Measurements from ENCODE around the gene STC2. TPM values are rescaled to one million over a fixed set of nuclear protein-coding genes. Genes with fewer than 3 reads are reported as not detected.

Gene STC2
- total and polyA plus RNA-seq, 5 donors from 2014 or later: not detected

- H3K4me1 Mint-ChIP-seq: peaks cover 0 to 6% (median 0%) of the 10 kb centered on the region in 4 donors
Measured at GRCh38 chr5:173333925-173334661, 5.9 kb upstream of the STC2 start.

GRCh38 chr5:173331956-173332479 is 3.8 kb upstream of the STC2 start:
- no peak overlapping the region for H3K4me3 ChIP-seq (ENCODE audit: low read depth, low read length)
- Mint-ChIP-seq H3K9me3 (peaks cover 0 to 2% (median 0%) of the 10 kb centered on the region in 7 donors), H3K4me3 (no peak overlapping the region), H3K27ac (no peak overlapping the region), H3K36me3 (no peaks in the 10 kb centered on the region), H3K27me3 (peaks cover 58% of the 10 kb centered on the region), H3K4me1 (peaks cover 0 to 16% (median 0%) of the 10 kb centered on the region in 4 donors)
- H3K9me3 ChIP-seq (ENCODE audit: control insufficient read depth in 2 of 2, low read length in 2 of 2): no peaks in the 10 kb centered on the region
- H3K36me3 ChIP-seq (ENCODE audit: control insufficient read depth, insufficient read depth, low read length): no peaks in the 10 kb centered on the region
- ATAC-seq (ENCODE audit: low read depth in 2 of 2) (peak; percentile 68 to 71), DNase-seq (peak; percentile 33 to 79 (median 49))
- peaks cover 9% of the 10 kb centered on the region for H3K27me3 ChIP-seq (ENCODE audit: control insufficient read depth, insufficient read depth, low read length)
- peaks cover 3% of the 10 kb centered on the region for H3K4me1 ChIP-seq (ENCODE audit: control insufficient read depth, insufficient read depth, low read length, poor library complexity, severe bottlenecking)
- H3K27ac ChIP-seq (ENCODE audit: insufficient read depth, low read length, poor library complexity, severe bottlenecking): no peak overlapping the region

More at GRCh38 chr5:173333925-173334661, 5.9 kb upstream of the STC2 start:
- peaks cover 38% of the 10 kb centered on the region for H3K27me3 Mint-ChIP-seq
- no peak overlapping the region for H3K4me3 ChIP-seq (ENCODE audit: low read depth, low read length)
- H3K9me3 Mint-ChIP-seq: peaks cover 0 to 3% (median 0%) of the 10 kb centered on the region in 7 donors
- H3K27ac Mint-ChIP-seq: no peak overlapping the region
- no peak overlapping the region for H3K4me3 Mint-ChIP-seq
- H3K9me3 ChIP-seq (ENCODE audit: control insufficient read depth in 2 of 2, low read length in 2 of 2): no peaks in the 10 kb centered on the region
- no peaks in the 10 kb centered on the region for H3K4me1 ChIP-seq (ENCODE audit: control insufficient read depth, insufficient read depth, low read length, poor library complexity, severe bottlenecking)
- H3K27ac ChIP-seq (ENCODE audit: insufficient read depth, low read length, poor library complexity, severe bottlenecking): no peak overlapping the region
- no peaks in the 10 kb centered on the region for H3K36me3 Mint-ChIP-seq
- DNase-seq: no peak
- ATAC-seq (ENCODE audit: low read depth in 2 of 2): no peak
- H3K27me3 ChIP-seq (ENCODE audit: control insufficient read depth, insufficient read depth, low read length): peaks cover 5% of the 10 kb centered on the region
- H3K36me3 ChIP-seq (ENCODE audit: control insufficient read depth, insufficient read depth, low read length): no peaks in the 10 kb centered on the region

- no peaks in the 10 kb centered on the region for H3K36me3 Mint-ChIP-seq
- H3K27me3 Mint-ChIP-seq: peaks cover 64% of the 10 kb centered on the region
- Histone ChIP-seq H3K27ac (ENCODE audit: insufficient read depth, low read length, poor library complexity, severe bottlenecking) (no peak overlapping the region), H3K4me1 (ENCODE audit: control insufficient read depth, insufficient read depth, low read length, poor library complexity, severe bottlenecking) (peaks cover 3% of the 10 kb centered on the region), H3K4me3 (ENCODE audit: low read depth, low read length) (no peak overlapping the region), H3K36me3 (ENCODE audit: control insufficient read depth, insufficient read depth, low read length) (no peaks in the 10 kb centered on the region), H3K27me3 (ENCODE audit: control insufficient read depth, insufficient read depth, low read length) (peaks cover 12% of the 10 kb centered on the region), H3K9me3 (ENCODE audit: control insufficient read depth in 2 of 2, low read length in 2 of 2) (no peaks in the 10 kb centered on the region)
- ATAC-seq (ENCODE audit: low read depth in 2 of 2): no peak
- H3K9me3 Mint-ChIP-seq: peaks cover 0 to 2% (median 0%) of the 10 kb centered on the region in 7 donors
- no peak overlapping the region for H3K4me3 Mint-ChIP-seq
- no peak for DNase-seq
- H3K27ac Mint-ChIP-seq: no peak overlapping the region
- H3K4me1 Mint-ChIP-seq: peaks cover 0 to 20% (median 0%) of the 10 kb centered on the region in 4 donors
Measured at GRCh38 chr5:173331287-173331686, 3.1 kb upstream of the STC2 start.

- Histone ChIP-seq H3K9me3 (ENCODE audit: control insufficient read depth in 2 of 2, low read length in 2 of 2) (no peaks in the 10 kb centered on the region), H3K4me1 (ENCODE audit: control insufficient read depth, insufficient read depth, low read length, poor library complexity, severe bottlenecking) (peaks cover 3% of the 10 kb centered on the region), H3K27me3 (ENCODE audit: control insufficient read depth, insufficient read depth, low read length) (peaks cover 14% of the 10 kb centered on the region), H3K36me3 (ENCODE audit: control insufficient read depth, insufficient read depth, low read length) (no peaks in the 10 kb centered on the region), H3K4me3 (ENCODE audit: low read depth, low read length) (no peak overlapping the region), H3K27ac (ENCODE audit: insufficient read depth, low read length, poor library complexity, severe bottlenecking) (no peak overlapping the region)
- no peak for ATAC-seq (ENCODE audit: low read depth in 2 of 2)
- Mint-ChIP-seq H3K36me3 (no peaks in the 10 kb centered on the region), H3K4me3 (no peak overlapping the region), H3K27ac (no peak overlapping the region), H3K4me1 (peaks cover 0 to 20% (median 0%) of the 10 kb centered on the region in 4 donors), H3K27me3 (peaks cover 69% of the 10 kb centered on the region), H3K9me3 (peaks cover 0 to 2% (median 0%) of the 10 kb centered on the region in 7 donors)
- DNase-seq: no peak
Measured at GRCh38 chr5:173330338-173331206, 2.4 kb upstream of the STC2 start.

DNA sequence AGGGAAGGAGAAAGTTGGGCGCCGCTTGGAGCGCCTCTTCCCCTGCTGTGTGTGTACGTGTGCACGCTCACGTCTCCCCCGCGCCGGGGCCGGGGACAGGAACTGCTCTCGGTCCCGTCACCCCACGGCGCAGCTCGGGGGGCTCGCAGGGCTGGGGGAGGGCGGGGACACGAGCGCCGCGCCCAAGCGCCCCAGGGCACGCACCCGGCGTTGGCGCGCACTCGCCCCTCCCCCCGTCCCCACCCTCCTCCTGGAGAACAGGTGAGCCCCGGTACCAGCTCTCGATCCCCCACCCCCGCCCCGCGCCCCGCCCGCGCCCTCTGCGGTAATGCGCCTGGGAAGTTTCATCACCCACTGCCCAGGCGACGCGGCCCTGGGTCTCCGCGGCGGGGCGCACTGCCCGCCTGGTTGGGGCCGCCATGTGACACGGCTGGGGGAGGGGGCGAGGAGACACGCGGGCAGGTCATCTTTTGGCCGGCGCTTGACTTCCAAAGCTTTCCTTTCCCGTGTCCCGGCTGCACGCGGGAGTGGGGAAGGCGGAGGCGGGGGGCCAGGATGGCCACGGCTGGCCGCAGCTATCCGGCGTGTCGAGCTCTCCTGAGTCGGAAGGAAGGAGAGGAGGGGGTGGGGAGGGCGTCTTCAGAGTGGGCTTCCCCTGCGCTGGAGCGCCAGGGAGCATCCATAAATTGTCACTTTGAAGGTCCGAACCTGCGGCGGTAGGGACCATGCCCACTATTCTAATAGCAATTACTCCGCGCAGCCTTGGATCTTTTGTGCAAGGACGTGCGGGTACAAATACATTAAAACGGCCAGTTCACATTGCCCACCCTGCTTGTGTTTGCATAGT is 1.5 kb upstream of the STC2 start:
- Histone ChIP-seq H3K4me1 (ENCODE audit: control insufficient read depth, insufficient read depth, low read length, poor library complexity, severe bottlenecking) (peaks cover 3% of the 10 kb centered on the region), H3K27me3 (ENCODE audit: control insufficient read depth, insufficient read depth, low read length) (peaks cover 19% of the 10 kb centered on the region), H3K9me3 (ENCODE audit: control insufficient read depth in 2 of 2, low read length in 2 of 2) (no peaks in the 10 kb centered on the region), H3K27ac (ENCODE audit: insufficient read depth, low read length, poor library complexity, severe bottlenecking) (no peak overlapping the region), H3K4me3 (ENCODE audit: low read depth, low read length) (no peak overlapping the region), H3K36me3 (ENCODE audit: control insufficient read depth, insufficient read depth, low read length) (no peaks in the 10 kb centered on the region)
- Mint-ChIP-seq H3K4me3 (no peak overlapping the region), H3K9me3 (peaks cover 0 to 2% (median 0%) of the 10 kb centered on the region in 7 donors), H3K27ac (no peak overlapping the region), H3K4me1 (peaks cover 0 to 22% (median 0%) of the 10 kb centered on the region in 4 donors), H3K27me3 (peaks cover 69% of the 10 kb centered on the region), H3K36me3 (no peaks in the 10 kb centered on the region)
- ATAC-seq (ENCODE audit: low read depth in 2 of 2) (no peak), DNase-seq (no peak)

- no peak overlapping the region for H3K27ac ChIP-seq (ENCODE audit: insufficient read depth, low read length, poor library complexity, severe bottlenecking)
- Mint-ChIP-seq H3K4me3 (peak overlapping the region in 1 of 4 donors; percentile 19), H3K36me3 (no peaks in the 10 kb centered on the region), H3K27me3 (peaks cover 74% of the 10 kb centered on the region), H3K9me3 (peaks cover 0 to 2% (median 0%) of the 10 kb centered on the region in 7 donors), H3K4me1 (peaks cover 0 to 22% (median under 1%) of the 10 kb centered on the region in 4 donors), H3K27ac (no peak overlapping the region)
- DNase-seq: no peak
- no peaks in the 10 kb centered on the region for H3K9me3 ChIP-seq (ENCODE audit: control insufficient read depth in 2 of 2, low read length in 2 of 2)
- no peak overlapping the region for H3K4me3 ChIP-seq (ENCODE audit: low read depth, low read length)
- H3K27me3 ChIP-seq (ENCODE audit: control insufficient read depth, insufficient read depth, low read length): peaks cover 18% of the 10 kb centered on the region
- no peak for ATAC-seq (ENCODE audit: low read depth in 2 of 2)
- peaks cover 3% of the 10 kb centered on the region for H3K4me1 ChIP-seq (ENCODE audit: control insufficient read depth, insufficient read depth, low read length, poor library complexity, severe bottlenecking)
- no peaks in the 10 kb centered on the region for H3K36me3 ChIP-seq (ENCODE audit: control insufficient read depth, insufficient read depth, low read length)
Measured at GRCh38 chr5:173328844-173329490, 753 bp upstream of the STC2 start.
